ENCODE measurements around the gene LRRC8A.
"Not testable (repeated sequence)": the region's sequence is repeated elsewhere in the genome, so short reads cannot be mapped to it uniquely, and the experiment has no call there.

Gene LRRC8A

DNA sequence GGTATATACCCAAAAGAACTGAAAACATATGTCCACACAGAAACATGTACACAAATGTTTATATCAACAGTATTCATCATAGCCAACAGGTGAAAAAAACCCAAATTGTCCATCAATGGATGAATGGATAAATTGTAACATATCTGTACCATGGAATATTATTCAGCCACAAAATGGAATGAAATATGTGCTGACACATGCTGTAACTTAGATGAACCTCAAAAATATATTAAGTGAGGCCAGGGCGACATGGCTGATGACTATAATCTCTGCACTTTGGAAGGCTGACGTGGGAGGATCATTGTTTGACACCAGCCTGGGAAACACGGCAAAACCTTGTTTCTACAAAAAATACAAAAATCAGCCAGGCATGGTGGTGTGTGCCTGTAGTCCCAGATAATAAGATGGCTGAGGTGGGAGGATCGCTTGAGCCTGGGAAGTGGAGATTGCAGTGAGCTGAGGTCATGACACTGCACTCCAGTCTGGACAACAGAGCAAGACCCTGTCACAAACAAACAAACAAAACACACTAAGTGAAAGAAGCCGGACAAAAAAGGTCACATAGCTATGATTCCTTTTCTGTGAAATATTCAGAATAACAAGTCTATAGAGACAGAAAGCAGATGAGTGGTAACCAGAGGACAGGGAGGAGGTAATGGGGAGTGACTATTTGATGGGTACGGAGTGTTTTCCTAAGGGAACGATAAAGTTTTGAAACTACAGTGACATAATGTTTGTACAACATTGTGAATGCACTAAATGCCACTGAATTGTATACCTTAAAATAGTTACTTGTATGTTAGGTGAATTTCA lies 11.6 kb upstream of the LRRC8A start:
- no peak for DNase-seq

DNA sequence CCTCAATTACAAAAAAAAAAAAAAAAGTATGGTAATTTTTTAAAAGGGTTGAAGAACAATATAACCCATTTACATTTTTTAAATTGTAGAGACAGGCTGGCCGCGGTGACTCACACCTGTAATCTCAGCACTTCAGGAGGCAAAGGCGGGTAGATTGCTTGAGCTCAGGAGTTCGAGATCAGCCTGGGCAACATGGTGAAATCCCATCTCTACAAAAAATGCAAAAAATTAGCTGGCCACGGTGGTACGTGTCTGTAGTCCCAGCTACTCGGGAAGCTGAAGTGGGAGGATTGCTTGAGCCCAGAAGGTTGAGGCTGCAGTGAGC lies 11.0 kb upstream of the LRRC8A start:
- DNase-seq: not testable (repeated sequence)

DNA sequence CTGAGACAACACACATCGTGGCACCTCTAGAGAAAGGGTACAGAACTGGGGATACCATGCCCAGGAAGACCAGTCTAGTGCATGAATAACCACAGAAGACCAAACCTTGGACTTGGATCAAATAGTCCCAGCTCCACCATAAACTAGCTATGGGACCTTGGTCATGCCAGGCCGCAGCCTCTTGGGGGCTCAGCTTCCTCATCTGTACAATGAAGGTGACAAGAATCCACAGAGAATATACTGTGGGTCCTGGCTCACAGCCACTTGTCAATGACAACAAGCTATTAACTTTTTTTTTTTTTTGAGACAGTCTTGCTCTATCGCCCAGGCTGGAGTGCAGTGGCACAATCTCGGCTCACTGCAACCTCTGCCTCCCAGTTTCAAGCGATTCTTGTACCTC lies 4.1 kb upstream of the LRRC8A start:
- no peak for DNase-seq

DNA sequence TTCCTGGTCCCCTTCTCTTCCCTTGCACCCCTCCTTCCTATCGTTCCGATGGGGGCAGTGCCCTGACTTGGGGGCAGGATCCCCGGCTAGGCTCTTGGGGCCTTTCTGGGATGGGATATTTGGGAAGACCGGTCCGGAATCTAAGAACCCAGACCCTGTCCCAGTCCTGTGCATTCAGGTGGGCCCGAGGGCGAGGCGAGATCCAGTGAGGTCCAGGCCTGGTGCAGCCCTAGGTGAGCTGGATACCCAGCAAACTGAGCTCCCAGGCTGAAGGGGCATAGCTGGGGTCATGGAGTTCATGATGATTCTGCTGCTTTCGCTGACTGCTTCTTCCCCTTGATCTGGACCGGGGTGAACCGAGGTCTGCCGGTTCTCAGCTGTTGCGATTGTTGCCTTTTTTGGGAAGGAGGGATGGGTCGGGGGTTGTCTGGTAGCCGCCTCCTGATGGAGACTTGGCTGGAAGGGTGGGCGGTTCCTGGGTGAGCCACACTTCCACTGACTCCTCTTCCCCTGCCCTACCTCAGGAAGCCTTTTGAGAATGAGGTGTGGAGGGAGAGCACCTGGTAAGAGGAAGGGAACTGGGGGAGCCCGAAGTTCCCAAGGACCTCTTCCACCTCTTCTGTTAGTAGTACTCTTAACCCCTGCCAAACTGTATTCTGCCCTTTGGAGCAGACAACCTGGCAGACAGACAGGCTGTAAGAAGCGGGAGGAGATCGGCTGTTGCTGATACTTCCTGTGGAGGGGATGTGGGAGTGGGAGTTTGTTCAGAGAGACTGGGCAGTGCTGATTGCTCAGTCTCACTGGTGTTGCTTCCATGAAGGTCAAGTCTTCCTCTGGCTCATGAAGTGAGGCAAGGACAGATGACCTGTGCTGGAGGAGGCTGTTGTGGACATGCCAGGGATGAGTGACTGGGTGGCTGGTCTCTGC lies 1.0 kb downstream of the LRRC8A start:
- peak in 1 of 2 experiments; percentile 53 for DNase-seq

DNA sequence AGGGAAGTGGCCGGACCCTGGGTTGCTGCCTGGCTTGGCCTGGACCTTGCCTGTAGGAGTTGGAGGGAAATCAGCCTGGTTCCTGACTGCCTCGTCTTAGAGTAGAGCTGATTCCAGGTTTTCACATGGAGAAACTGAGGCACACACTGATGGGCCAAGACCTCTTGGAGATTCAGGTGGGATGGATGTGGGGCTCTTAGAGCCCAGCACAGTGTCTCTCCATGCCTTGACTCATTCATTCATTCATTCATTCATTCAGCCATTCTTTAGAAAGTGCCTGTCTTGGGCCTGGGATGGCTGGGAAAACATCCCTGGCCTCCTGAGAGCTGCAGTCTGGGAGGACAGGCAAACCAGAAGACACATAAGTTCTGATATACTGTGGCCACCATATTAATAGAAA lies 2.2 kb downstream of the LRRC8A start:
- DNase-seq: no peak

DNA sequence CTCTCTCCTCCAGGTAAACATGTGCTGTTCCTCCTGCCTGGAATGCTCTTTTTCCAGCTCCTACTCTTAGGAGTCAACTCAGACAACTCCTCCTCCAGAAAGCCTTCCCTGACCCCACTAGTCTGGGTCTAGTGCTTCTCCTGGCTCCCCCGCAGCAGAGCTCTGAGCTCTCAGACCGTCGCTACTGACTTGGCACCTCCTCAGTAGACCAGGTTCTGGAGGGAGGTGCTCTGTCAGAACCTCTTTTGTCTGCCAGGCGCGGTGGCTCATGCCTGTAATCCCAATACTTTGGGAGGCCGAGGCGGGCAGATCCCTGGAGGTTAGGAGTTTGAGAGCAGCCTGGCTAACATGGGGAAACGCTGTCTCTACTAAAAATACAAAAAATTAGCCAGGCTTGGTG lies 3.4 kb downstream of the LRRC8A start:
- DNase-seq: no peak

DNA sequence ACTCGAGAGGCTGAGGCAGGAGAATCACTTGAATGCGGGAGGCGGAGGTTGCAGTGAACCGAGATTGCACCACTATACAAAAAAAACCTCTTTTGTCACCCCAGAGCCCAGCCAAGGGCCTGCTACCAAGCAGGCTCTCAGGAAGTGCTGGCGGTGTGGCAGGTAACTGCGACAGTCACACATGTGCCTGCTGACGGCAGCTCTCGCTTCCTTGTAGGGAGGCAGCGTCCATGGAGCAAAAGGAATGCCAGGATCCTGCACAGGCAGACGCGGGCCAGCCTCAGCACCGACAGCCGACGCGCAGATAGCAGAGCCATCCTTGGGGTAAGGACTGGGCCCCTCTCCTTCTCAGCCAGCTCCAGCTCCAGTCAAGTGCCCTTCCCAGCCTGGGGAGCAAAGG lies 3.9 kb downstream of the LRRC8A start:
- DNase-seq: no peak

DNA sequence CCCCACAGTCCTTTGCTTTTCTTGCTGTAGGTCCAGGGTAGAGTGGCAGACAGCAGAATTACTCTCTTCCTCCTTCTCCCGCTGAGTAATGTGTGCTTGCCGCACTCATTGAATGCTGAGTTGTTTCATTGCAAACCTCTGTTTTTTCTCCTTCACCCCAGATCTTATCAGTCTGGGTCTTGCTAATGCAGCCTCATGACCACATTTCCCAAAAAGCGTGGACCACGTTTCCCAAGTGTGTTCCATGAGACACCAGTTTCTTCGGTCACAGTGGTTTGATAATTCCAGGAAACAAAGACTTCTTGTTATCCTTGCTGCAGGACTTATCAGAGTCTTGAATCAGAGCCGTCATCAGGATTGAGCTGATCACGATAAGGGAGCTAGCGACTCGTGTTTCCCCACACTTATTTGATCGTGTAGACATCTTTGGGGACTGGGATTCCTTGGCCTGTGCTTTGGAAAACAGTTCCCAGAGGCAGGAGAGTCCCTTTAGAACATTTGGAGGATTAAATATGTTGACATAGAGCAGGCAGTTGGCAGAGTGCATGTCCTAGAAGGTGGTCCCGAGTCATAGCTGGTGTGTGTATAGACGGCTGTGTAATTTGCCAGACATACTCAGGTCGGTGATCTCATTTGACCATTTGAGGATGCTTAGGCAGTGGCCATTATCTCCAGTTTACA lies 4.4 kb downstream of the LRRC8A start:
- no peak for DNase-seq

DNA sequence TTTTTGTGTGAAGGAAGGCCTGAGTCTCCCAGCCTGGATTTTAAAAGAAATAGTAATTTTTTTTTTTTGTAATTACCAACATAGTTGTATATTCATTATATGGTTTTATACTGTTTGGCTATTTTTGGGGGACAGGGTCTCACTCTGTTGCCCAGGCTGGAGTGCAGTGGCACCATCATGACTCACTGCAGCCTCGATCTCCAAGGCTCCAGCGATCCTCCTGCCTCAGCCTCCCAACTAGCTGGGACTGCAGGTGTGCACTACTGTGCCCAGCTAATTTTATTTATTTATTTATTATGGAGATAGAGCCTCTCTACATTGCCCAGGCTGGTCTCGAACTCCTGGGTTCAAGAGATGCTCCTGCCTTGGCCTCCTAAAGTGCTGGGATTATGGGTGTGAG lies 5.1 kb downstream of the LRRC8A start:
- DNase-seq: no peak

DNA sequence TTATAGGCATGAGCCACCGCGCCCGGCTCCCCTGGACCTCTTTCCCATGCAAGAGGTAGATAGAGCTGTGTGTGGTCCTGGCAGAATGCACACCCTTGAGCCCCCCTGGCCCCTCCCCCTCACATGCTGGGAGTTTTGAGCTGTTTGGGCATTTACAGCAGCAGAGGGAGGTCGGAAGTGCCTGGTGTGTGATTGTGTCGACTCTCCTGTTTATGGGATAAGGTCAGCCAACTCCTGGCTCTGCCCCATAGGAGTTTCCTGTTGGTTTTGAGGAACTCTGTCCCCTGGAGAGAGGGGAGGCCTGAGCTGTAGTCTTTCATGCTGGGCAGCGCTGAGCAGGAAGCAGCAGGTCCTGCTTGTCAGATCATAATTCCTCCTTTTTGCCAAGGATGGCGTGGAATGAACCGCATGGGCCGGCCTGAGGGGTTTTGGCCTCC lies 6.0 kb downstream of the LRRC8A start:
- DNase-seq: no peak

DNA sequence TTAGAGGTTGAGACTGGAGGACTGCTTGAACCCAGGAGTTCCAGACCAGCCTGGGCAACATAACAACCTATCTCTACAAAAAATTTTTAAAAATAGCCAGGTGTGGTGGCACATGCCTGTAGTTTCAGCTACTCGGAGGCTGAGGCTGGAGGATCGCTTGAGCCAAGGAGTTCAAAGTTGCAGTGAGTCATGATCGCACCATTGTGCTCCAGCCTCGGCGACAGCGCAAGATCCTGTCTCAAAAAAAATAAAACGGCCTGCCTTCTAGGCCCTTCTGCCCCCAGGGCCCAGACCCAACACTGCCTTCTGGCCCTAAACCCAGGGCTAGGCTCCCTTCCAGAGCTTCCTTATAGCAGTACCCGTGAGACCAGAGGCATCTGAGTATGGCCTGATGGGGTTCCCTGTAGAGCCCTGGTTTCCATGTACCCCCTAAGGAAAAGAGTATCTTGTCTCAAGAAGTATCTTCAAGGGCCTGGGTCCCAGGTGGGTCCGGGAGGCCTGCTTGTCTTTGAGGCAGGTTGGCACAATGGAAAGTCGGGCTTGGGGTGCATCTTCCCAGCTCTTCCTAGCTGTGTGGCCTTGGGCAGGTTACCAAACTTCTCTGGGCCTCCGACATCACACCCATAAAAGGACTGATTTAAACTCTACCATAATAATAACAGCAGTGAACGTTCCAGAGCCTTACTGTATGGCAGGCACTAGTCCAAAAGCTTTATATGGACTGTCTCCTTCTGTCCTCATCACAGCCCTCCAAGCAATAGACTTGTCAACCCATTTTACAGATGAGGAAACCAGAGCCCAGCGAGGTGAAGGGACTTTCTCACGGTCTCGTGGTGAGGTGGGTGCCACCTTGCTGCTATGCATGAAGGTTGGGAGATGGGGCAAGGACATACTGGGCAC lies 9.6 kb downstream of the LRRC8A start:
- no peak for DNase-seq

DNA sequence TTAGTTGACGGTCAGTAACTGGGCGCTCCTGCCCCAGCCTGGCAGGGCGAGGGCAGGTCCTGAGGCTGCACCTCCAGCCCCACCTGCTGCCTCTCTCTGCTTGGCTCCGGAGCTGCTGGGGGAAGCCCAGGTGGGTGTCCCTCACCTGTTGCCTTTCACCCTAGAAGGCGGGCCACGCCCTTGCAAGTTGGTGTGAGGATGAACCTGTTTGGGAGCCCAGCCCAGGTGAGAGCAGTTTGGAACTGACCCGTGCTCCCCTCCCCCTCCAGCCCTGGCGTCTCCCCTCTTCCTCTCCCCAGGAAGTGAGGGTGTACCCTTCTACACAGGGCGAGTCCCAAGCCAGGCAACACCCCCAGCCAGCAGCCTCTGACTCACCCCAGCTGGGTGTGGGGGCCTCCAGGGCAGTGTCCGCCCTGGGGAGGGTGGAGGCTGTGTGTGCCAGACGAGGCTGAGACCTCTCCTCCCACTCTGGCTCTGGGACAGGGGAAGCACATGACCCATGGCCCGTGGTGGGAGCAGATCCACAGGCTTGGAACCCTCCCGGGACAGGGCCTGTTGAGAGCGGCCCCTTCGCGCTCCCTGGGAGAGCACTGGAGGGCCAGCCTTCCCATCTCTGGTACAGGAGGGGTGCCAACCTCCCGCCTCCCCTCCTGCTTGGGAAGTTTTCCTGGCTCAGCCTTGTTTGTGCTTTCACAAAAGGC lies 10.4 kb downstream of the LRRC8A start:
- no peak for DNase-seq

DNA sequence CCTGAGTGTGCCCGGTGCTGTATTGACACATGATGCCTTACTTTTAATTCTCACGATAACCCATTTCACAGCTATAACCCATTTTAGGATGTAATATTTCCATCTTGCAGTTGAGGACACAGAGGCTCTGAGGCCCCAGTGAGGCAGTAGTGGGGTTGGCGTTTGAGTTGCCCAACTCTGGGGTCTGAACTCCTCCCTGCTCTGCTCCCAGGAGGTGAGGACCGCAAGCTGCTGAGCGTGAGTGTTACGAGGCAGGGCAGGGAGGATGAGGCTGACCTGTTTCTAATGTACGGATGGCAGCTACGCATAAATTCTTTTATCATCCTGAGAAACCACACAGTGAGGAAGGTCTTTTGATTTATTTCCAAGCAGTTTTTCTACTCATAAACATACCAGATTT lies 11.4 kb downstream of the LRRC8A start:
- DNase-seq: no peak

DNA sequence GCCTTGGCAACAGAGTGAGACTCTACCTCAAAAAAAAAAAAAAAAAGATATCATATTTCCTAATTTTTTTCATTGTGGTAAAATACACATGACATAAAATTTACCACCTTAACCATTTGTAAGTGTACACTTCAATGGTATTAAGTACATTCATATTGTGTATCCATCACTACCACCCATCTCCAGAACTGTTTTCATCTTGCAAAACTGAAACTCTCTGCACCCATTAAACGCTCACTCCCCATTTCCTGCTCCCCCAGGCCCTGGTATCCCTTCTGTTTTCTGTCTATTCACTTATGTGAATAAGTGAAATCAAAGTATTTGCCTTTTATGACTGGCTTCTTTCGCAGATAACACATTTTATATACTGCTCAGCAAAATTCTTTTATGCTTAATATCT lies 12.8 kb downstream of the LRRC8A start:
- DNase-seq: no peak

DNA sequence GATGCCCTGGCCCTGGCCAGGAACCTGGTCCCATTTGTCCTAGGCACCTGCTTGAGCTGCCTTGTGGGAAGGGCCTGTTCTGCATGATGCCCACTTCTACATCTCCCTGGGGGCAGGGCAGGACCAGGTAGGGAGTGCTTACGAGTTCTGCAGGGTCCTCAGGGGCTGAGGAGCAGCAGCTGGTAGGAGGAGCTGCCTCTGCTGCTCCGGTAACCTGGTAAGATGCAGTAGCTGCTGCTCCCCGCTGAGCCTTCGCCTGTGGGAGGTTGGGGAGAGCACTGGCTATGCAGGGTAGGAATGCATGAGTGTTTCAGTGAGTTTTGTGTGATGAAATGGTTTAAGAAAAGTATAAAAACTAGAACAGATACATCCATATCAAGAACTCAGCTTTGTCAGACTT lies 13.6 kb downstream of the LRRC8A start:
- no peak for DNase-seq

DNA sequence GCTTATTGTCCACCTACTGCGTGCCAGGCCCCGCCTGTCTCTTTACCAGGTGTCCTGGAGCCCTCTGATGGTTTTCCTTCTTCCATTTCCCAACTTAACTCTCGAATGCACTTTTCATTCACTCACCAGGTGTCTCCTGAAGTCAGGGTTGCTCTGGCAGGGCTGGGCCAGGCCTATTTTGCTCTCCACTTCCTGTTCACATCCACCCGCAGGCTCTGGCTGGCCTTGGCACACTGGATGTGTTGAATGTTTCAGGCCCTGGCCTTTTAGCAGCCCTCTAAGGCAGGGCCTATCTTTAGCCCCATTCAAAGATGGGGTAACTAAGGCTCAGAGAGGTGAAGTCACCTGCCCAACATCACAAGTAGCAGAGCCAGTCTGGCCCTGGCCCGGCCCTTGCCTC lies 16.4 kb downstream of the LRRC8A start:
- DNase-seq: no peak

DNA sequence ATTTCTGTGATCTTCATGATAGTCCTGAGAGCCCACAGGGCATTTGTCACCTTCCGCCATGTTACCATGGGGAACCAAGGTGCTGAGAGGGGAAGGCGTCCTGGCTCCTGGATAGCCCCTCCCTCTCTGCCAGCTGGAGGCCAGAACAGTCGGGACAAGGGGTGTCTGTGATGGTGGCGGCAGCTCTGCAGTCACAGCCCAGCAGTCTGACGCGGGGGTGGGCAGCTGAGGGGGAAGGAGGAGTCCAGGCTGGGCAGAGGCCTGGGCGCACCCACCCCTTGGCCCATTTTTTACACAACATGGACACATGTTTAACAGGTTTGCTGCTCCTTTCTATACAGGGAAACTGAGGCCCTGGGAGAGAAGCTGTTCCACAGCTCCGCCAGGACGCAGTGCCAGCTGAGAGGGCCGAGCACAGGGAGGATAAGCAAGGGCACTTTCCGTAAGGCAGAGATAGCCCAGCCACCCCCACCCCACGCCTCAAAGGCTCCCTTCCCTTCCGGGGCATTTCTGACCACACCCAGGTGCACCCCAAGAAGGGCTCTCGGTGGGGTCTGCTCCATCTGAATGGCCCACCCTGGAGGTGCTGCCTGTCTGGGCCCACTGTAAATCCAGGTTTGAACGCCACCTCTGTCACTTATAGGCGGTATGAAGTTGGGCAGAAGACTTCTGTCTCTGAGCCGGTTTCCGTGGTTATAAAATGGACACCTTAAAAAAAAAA lies 17.1 kb downstream of the LRRC8A start:
- DNase-seq: no peak

DNA sequence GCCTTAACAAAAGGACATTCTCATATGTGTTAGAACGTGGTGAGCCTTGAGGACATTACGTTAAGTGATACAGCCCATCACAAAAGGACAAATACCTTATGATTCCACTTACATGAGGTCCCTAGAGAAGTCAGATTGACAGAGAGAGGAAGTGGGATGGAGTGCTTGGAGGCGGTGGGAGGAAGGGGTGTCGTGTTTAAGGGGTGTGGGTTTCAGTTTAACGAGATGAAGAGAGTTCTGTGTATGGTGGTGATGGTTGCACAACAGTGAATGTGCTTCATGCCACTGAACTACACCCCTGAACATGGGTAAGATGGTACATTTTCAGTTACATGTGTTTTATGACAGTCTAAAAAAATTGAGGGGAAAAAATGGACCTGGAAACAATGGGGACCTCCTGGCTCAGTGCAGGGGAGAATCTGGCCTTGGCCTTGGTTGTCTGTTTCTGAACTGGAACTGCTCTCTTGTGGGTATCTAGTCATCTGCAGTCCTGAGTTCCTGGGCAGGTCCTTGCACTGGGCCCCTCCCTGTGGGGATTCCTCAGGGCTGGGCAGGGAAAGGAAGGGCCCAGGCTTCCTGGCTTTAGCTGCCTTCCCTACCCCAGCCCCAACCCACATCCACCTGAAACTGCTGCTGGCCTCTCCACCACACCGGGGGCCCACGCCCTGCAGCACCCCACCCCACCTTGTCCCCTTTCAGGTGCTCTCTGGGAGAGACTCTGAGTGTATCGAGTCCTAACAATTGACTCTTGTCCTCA lies 17.8 kb downstream of the LRRC8A start:
- DNase-seq: peak in 1 of 2 experiments; percentile 62

DNA sequence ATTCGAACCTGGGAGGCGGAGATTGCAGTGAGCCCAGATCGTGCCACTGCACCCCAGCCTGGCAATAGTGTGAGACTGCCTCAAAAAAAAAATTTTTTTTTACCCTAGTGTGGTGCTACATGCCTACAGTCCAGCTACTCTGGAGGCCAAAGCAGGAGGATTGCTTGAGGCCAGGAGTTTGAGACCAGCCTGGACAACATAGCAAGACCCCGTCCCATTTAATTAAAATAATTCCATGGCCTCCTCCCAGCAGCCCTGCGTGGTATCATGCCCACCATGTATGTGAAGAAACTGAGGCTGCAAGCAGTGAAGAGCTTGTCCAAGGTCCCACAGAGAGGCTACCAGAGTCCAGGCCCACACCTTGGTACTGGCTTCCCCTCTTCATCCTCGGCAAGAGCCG lies 19.4 kb downstream of the LRRC8A start:
- no peak for DNase-seq

DNA sequence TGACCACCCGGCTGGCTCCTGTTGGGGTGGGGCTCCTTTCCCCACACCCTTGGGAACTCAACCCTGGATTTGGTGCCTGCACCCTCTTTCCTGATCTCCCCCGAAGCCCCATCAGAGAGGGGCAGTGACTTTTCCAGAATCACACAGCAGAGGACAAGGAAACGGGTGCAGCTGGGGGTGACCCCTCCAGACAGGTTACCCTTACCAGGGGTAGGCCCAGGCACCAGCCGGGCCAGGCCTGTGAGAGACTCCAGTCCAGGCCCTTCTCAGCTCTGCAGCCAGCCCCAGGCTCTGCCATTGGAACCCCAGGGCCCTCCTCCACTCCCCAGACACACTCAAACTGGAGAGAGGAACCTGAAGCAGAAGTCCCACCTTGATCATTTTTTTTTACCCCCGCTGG lies 19.9 kb downstream of the LRRC8A start:
- peak in 1 of 2 experiments; percentile 37 for DNase-seq
